NB4 (cell line): ENCODE results near the gene SPEM3.

Experiments
- MAX ChIP-seq: IDR thresholded peaks from 2 replicates; pipeline ENCODE4 v1.6.1; 2011; ENCODE audit warnings: low read depth, low read length
- MYC ChIP-seq: IDR thresholded peaks from 2 replicates; pipeline ENCODE4 v1.6.1; 2011; ENCODE audit warnings: low read depth, low read length
- POLR2A ChIP-seq: IDR thresholded peaks from 2 replicates; pipeline ENCODE4 v1.6.1; 2011; ENCODE audit warnings: mild to moderate bottlenecking; ENCODE audit not compliant: insufficient read length; ENCODE audit errors: extremely low read depth
- TF ChIP-seq, protein P1 (sequence below): IDR thresholded peaks from one replicate; pipeline ENCODE4 v1.5.1; 2012; ENCODE audit warnings: low read depth, low read length

GRCh38 chr17:7443499-7444485, 15.1 kb downstream of the SPEM3 start:
- TF ChIP-seq, protein P1, sequence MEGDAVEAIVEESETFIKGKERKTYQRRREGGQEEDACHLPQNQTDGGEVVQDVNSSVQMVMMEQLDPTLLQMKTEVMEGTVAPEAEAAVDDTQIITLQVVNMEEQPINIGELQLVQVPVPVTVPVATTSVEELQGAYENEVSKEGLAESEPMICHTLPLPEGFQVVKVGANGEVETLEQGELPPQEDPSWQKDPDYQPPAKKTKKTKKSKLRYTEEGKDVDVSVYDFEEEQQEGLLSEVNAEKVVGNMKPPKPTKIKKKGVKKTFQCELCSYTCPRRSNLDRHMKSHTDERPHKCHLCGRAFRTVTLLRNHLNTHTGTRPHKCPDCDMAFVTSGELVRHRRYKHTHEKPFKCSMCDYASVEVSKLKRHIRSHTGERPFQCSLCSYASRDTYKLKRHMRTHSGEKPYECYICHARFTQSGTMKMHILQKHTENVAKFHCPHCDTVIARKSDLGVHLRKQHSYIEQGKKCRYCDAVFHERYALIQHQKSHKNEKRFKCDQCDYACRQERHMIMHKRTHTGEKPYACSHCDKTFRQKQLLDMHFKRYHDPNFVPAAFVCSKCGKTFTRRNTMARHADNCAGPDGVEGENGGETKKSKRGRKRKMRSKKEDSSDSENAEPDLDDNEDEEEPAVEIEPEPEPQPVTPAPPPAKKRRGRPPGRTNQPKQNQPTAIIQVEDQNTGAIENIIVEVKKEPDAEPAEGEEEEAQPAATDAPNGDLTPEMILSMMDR: no peak
- no peak for TF ChIP-seq POLR2A
- no peak for TF ChIP-seq MYC
- no peak for TF ChIP-seq MAX
